NCI-H1417 treated with DMSO at 0.1 percent for 48 hours (cell line): ENCODE results near the gene SSB.
"Not testable (repeated sequence)": the region's sequence is repeated elsewhere in the genome, so short reads cannot be mapped to it uniquely, and the experiment has no call there.

Source experiments
- DNase-seq: peaks from one replicate; lab custom pipeline; 2025; lab: John Stamatoyannopoulos, UW

SSB gene

GRCh38 chr2:169782513-169782912, 16.2 kb upstream of the SSB start:
- no peak for DNase-seq

DNA sequence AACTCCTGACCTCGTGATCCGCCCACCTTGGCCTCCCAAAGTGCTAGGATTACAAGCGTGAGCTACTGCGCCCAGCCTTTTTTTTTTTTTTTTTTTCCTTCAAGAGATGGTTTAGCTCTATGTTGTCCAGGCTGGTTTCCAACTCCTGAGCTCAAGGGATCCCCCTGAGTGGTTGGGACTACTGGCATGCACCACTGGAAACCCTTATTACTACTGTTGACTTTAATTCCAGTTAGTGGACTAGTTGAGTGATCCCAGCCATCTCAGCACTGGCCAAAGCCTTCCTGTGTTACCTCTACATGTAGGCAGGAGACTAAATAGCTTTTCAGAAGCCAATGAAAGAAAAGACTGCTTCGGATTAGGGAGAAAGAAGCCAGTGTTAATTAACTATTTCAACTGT, 8.1 kb upstream of the SSB start:
- no peak for DNase-seq

GRCh38 chr2:169795181-169795580, 3.5 kb upstream of the SSB start:
- DNase-seq: no peak

DNA sequence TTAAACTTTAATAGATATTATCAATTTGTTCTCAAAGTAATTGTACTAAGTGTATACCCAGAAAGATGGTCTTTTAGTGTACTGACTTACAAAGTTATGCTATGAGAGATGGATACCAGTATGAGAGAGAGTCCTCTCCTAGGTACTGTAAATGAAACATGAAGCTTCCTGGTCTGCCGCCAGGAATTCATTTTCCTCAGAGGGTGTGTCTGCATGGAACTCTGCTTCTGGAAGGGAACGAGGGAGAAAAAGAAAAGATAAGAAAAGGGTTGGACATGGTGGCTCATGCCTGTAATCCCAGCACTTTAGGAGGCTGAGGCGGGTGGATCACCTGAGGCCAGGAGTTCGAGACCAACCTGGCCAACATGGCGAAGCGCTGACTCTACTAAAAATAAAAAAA, 2.2 kb upstream of the SSB start:
- no peak for DNase-seq

DNA sequence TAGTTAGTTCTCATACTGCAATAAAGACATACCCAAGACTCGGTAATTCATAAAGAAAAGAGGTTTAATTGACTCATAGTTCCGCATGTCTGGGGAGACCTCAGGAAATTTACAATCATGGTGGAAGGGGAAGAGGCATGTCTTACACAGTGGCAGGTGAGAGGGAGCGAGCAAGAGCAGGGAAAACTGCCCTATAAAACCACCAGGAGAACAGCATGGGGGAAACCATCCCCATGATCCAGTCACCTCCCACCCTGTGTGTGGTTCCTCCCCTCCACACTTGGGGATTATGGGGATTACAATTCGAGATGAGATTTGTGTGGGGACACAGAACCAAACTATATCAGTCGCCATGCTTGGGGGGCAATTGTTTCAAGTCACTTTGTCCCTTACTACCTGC, 1.1 kb upstream of the SSB start:
- DNase-seq: no peak

DNA sequence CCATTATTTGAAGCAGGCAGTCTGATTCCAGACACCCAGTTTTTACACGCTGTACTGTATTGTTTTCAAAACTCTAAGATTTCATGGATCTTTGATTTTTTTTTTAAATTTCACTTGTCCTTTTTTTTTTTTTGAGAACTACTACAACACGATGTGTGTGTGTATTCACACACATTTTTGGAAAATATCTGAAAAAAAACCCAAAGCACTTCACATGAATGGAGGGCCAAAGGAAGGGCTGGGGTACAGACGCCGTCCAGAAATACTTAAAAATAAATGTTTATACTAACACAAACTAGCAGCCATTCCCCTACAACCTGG, 314 bp upstream of the SSB start:
- no peak for DNase-seq

GRCh38 chr2:169803480-169803879, 4.8 kb downstream of the SSB start:
- no peak for DNase-seq

DNA sequence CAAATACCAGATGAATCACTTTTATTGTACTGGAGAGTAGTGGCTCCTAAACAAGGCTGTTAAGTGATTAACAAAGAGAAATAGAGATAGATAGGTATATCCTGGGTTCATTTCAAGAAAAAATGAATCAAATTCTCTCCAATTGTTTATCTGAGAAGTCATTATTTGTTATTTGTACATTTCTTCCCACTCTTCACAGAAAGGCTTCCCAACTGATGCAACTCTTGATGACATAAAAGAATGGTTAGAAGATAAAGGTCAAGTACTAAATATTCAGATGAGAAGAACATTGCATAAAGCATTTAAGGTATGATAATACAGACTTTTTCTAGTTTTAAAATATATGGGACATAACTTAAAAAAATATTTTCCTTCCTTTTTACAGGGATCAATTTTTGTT, 7.9 kb downstream of the SSB start:
- DNase-seq: no peak

GRCh38 chr2:169808221-169808620, 9.6 kb downstream of the SSB start:
- no peak for DNase-seq

GRCh38 chr2:169815849-169816248, 17.2 kb downstream of the SSB start:
- DNase-seq: no peak

DNA sequence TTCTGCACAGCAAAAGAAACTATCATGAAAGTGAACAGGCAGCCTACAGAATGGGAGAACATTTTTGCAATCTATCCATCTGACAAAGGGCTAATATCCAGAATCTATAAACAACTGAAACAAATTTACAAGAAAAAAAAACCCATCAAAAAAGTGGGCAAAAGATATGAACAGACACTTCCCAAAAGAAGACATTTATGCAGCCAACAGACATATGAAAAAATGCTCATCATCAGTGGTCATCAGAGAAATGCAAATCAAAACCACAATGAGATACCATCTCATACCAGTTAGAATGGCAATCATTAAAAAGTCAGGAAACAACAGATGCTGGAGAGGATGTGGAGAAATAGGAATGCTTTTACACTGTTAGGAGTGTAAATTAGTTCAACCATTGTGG, 18.3 kb downstream of the SSB start:
- DNase-seq: not testable (repeated sequence)

GRCh38 chr2:169817369-169817768, 18.7 kb downstream of the SSB start:
- not testable (repeated sequence) for DNase-seq

GRCh38 chr2:169818241-169818640, 19.6 kb downstream of the SSB start:
- DNase-seq: no peak

DNA sequence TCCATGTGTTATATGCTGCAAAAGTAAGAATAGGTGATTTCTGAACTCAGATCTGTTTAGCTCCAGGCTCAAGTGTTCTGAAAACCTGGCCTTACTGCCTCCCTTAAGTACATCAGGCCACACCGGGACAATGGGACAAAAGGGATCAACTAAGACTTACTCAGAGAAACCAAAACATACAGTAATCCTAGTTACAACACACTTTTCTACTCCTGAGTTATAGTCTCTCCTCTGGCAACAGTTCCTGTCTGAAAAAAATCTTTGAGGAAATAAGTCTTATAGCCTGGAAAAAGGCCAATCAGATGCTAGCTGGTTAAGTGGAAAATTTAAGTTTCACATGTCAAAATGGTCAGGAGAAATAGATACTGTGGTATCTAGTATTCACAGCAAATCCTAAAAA, 20.4 kb downstream of the SSB start:
- no peak for DNase-seq

DNA sequence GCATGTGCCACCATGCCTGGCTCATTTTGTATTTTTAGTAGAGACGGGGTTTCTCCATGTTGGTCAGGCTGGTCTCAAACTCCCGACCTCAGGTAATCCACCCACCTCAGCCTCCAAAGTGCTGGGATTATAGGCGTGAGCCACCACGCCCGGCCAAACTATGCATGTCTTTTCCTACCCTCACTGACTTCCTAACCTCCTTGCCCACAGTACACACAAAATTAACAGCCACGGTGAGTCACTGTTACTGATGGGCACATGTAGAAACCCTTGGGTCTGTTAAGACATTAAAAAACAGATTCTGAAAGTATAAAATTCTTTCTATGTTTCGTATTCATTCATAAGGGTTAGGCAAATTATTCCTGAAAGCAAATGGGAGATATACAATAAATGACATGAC, 21.4 kb downstream of the SSB start:
- not testable (repeated sequence) for DNase-seq

- no peak for DNase-seq
Observed at GRCh38 chr2:169822036-169822435, 23.4 kb downstream of the SSB start.

DNA sequence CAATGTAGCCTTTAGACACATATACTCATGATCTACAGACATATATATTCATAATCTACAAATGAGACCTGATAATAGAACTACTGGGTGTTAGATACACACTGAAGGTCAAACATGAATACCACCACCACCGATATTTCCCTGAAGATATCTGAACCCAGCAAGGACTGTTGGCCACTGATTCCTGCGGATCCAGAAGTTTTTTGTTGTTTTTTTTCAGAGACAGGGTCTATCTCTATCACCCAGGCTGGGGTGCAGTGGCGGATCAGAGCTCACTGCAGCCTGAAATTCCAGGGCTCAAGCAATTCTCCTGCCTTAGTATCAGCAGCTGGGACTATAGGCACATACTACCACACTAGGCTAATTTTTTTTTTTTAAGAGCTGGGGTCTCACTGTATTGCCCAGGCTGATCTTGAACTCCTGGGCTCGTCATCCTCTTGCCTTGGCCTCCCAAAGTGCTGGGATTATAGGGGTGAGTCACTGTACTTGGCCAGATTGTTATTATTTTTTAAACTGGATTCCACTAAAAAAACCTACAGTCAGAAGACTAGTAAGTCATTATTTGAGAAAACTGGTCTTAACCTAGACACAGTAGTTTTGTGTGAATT, 24.2 kb downstream of the SSB start:
- DNase-seq: no peak

GRCh38 chr2:169823996-169824372, 25.3 kb downstream of the SSB start:
- no peak for DNase-seq

GRCh38 chr2:169824373-169825333, 26.0 kb downstream of the SSB start, which contains the start of gene METTL5:
Gene METTL5, minus strand, starts transcription at chr2:169824905. Its CDS starts 308 bp downstream, at chr2:169824597.
- no peak for DNase-seq

- no peak for DNase-seq
Observed at GRCh38 chr2:169827272-169828140, 28.8 kb downstream of the SSB start, which contains the start of gene UBR3. Gene UBR3, plus strand, starts transcription at chr2:169827454. Its CDS starts 54 bp downstream, at chr2:169827508.

- no peak for DNase-seq
Observed at GRCh38 chr2:169828141-169828811, 29.6 kb downstream of the SSB start.

DNA sequence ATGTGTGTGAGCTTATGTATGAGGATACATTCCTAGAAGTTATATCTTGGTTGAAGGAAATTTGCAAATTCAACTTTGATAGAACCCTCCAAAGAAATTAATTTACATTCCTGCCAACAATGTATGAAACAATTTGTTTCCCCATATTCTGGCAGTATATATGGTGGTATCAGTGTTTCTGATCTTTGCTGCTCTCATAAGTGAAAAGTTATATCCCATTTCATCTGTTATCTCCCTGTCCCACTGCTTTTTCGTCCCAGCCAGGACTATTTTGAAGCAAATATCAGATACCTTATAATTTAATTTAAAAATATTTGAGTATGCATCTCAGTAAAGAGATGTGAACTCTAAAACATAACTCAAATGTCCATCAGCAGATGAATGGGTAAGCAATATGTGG, 35.7 kb downstream of the SSB start:
- DNase-seq: no peak
